ENCODE results near the gene TRPM3.

Gene TRPM3

DNA sequence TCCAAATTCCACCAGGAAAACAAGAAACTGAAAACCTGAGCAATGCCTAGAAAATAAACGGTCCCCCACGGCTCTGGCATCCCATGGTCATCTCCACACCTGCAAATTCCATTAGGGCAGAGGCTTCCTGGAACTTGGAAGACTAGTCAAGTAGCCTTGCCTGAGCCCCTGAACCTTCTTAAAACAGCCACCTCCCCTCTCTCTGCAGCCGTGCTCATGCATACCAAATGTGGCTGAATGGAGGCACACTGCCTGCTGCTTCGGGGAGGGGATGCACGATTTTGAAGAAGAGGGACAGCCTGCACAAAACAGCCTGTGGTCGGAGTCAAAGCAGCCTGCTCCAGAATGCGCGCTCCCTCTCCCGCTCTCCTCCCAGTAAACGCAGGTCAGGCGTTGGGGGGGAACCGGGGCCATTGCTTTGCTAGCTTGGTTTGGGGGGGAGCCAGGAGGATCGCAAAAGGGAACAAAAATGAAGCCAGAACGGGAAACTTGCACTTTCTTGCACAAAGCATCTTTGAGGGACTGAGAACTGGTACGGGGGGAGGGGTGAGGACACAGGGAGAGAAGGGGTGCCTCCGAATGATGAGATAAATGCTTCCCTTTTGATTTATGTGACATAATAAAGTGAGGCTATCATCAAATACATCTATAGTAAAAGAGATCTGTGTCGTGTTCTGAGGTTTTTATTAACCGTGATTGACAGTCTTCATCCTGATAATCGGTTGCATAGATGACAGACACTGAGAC is at the start of gene TRPM3:
Gene TRPM3 (minus strand): TSS at position 347 of the 747 bp plus-strand sequence. CDS start 267 bp downstream, at position 80.
- no peak for DNase-seq

DNA sequence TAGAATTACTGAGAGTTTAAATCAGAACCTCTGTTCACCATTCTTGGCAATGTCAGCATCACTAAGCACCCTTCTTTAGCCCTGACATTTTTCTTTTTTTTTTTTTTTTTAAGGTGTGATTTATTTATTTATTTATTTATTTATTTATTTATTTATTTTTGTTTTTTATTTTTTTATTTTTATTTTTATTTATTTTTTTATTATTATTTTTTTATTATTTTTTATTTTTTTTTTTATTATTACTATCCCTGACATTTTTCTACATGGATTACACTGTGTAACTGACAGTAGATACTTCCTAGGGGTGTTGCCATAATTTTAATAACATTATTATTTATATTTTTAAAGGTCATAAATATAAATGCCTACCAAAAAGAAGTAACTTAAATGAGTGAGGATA is 47.0 kb upstream of the TRPM3 start:
- DNase-seq: no peak

DNA sequence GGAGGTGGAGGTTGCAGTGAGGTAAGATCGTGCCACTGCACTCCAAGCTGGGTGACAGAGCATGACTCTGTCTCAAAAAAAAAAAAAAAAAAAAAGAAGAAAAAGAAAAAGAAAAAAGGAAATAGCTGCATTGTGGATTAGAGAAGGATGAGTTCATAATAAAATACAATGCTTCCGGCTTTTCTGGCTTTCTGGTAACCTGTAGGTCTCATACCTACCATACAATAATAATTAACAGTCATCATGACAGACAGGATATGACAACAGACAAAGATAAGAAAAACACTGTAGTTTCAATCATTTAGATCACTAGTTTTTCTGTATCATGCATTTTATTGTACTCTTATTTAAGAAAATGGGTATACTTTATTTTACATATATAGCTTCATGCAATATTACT is 40.7 kb upstream of the TRPM3 start:
- no peak for DNase-seq

DNA sequence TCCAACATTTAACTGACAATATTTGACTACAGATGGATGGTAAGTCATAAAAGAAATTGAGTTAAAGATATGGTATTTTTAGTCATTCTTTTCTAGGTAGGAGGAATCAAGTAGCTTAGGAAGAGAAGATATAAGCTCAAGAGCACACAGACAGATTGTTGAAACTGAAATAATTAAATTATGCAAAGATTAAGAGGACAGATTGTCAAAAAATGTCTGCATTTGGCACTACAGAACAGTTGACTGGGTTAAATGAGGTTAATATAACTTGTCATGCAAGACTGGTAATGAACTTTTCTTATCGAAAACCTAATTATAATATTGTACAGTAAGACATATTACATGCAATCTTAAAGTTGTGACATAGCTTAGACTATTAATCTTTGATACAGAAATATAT is 36.3 kb upstream of the TRPM3 start:
- DNase-seq: no peak

DNA sequence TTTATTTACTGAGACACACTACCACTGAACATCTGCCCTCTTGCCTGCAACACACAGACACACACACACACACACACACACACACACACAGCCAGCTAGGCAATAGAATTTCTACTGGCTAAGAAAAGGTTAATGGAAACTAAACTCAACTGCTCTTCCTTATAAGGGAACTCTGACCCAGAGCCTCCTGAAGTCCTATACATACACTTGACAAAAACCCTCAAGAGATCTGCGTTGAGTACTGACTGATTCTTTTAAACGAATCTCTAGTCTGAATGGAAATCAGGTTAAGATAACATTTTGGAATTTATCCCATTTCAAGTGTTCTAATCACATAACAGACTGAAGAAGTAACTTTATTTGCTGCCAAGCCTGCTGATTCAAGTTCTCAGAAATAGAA is 25.9 kb upstream of the TRPM3 start:
- DNase-seq: no peak

DNA sequence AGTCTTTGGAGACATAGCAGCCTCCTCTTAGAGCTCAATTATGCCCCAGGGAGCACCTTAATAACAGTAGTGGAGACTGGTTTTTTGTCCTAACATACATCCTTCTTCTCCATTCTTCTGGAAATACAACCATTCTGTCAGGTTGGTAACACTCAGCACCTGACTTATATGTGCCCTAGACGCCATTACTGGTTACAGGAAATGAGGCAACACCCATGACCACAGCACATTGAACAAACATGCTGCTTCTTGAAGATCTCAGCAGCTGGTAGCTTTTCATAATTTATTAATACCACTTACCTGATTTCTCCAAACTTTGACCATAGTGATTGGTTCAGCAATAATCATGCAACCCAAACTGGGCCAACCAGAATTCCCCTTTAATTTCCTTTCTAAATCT is 25.1 kb upstream of the TRPM3 start:
- no peak for DNase-seq

DNA sequence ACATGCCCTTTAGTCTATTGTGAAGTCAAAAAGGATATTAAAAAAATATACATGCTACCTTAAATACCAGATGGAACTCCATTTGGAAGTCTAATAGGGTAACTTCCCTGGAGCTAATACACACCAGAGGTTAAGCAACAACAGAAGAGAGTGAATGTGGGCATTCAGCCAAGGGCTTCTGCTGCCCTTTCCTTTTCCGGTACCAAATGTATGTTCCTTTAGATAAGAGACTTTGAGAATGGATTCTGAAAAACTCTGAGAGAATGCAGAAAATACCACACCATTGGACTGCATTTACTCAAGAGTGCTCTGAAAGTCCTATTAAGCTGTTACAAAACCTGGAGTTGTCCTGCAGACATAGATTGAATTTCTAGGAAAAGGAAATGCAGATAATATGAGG is 23.8 kb upstream of the TRPM3 start:
- DNase-seq: no peak

DNA sequence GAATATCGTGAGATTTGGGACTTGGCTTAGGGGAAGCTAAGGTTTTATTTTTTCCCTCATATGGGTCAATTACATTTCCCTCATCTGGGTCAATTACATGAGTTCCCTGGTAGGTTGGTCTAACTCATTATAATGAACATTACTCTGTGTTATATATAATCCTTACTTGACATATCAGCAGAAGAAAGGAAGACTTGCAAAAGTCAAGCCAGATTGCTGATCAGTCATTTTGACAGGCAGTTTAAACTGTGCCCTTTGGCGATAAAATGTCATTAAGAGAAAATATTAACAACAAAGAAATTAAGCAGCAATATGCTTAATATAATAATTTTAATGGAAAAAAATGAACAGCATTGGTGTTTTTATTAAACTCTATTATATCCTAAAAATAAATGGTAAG is 23.1 kb upstream of the TRPM3 start:
- no peak for DNase-seq

DNA sequence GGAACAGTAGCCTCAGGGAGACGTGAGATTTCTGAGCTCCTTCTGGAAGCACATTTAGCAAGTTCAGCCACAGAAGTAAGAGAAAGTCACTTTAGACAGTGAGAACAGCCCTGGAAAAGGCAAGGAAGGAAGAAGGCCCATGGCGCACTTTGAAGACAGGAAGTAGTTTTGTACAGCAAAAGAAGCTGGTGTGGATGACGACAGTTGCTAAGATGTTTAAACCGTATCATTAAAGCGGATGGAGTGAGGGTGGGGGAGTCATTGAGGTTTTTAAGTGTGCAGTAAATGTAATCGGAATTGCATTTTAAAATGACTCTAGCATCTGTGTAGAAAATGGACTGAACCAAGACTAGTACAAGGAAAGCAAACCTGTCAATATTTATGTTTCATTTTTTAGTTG is 15.3 kb upstream of the TRPM3 start:
- no peak for DNase-seq

DNA sequence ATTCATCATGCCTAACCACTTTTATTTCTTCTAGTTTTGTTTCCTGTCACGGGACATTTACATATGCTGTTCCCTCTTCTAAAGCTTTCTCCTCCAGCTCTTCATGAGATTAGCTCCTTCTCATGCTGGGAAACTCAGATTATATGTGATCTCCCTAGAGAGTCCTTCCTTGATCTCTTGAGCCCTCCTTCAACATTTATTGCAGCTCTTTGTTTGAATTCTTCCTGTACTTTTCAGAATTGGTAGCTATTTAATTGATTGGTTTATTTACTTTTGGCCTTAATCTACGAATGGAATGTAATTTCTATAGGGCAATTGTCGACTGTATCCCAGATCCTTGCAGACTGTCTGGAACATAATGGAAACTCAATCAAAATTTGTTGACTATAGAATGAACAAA is 9.7 kb upstream of the TRPM3 start:
- DNase-seq: no peak

DNA sequence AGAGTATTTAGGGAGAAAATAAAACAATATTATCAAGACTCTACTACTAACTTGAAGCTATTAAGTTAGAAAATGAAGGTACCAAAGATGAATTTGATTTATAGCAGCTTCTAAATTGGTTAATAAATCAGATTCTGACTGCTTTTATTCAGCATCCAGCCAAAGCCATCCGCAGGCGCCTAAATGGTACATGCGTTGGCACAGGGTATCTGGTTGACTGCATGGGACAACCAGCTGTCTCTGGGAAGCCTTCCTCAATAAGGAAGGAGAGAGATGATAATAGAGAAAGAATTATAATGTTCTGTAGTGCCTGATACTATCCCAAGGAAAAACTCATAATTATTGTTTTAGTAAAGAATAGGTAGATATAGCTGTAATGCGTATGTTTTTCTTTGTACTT is 9.1 kb upstream of the TRPM3 start:
- no peak for DNase-seq

DNA sequence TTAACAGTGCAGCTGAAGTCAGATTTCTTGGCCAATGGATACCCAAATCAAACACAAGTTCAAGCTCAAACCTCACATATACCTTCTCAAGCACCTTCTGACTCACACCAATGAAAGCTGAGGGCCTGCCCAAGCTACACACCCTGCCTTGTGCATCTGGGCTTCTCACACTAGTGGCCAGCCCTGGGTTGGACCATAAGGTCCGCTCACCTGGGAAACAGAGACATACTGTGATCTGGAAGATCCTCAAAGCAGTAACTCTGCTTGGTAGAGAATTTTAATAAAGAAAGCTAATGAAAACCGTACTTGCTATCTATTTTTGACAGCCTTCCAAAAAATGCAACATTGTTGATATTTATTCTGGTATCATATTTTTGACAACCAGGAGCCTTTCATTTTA is 7.4 kb upstream of the TRPM3 start:
- DNase-seq: no peak

DNA sequence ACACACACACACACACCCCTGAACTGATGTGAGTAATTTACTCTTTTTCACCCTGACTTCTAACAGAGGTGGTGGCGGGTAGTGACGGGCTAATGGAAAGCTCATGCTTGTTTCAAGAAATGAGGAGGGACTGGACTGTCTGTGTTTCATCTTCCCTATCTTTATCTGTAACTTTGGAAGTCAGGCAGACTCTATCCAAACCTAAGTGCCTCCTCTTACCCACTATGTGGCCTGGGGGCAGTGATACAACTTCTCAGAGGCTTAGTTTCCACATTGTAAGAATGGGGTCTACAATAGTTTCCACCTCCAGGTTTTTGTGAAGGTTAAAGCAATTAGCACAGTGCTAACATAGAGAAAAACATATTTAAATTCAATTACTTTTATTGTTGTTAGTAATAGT is 5.9 kb upstream of the TRPM3 start:
- no peak for DNase-seq

DNA sequence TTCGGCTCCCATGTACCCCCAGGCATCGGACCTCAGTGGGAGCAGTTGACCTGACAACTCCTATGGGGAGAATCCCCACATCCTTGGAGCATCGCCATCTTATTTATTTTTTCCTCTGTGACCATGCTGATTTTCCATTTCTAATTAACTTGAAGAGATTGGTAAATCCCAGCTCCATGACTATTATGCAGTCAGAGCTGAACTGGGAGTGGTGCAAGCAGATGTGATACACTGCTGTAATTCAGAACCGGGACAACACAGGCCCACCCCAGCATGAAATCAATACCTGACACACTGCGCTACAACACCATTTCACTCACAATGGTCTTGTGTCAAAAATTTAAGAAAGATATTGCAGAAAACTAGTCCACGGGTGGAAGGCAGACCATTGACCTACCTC is 1.0 kb upstream of the TRPM3 start:
- no peak for DNase-seq

DNA sequence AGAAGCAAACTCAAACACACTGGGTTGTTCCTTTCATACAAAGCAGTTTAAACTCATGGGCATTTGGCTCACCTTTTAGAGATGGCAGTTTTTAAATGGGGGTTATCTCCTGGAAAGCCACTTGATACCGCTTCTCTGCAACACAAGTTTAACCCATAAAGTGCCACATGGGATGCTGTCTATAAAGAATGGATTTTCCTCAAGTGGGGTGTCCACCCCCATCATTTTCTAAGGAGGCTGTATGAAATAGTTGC is 528 bp upstream of the TRPM3 start:
- DNase-seq: no peak

DNA sequence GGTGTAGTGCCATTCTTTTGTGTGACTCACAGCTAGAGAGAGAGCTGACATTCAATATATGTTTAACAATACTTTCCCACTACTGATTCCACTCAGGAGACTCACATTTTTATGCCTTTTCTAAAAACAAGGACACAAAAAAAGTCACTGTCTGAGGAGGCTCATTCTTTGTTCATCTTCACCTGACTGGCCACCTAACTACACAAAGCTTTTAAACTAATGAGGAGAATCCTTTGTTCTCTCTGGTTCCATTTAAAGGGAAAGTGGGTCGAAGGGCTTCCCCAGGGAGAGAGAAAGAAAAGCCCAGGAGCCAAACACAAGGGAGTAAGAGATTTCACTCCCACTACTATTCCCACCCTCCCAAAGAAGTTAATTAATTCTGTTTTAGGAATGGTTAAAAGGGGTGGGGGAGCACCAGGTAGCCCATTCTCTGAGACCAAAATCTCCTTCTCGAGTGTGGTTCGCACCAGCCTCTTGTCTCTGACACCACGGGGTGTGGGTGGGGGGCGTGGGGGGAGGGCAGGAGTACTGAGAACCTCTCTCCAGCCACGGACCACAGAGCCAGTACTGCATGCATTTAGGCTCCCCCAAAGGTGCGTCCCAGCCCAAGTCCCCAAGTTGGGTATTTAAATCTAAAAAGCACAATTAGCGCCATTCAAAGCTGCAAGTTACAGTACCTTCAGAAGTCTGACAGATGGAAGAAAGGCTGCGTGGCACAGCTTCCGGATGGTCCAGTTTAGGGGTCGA is 747 bp downstream of the TRPM3 start:
- no peak for DNase-seq

DNA sequence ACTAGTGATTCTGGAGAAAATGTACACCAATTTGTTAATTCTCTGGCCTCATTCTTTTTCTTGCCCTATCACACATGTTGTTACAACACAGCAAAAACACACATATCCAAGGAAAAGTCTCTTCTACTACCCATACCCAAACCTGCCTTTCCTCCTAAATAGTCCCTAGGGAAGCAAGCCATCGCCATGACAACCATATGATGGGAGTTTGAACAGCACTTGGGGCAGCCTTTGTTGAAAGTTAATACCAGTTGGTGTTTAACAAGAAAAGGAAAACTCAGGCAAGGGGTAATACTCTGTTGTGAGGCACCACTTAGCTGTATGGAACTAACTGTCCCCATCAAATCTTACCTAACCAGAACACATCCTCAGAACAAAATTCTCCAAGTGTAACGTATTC is 1.7 kb downstream of the TRPM3 start:
- no peak for DNase-seq

DNA sequence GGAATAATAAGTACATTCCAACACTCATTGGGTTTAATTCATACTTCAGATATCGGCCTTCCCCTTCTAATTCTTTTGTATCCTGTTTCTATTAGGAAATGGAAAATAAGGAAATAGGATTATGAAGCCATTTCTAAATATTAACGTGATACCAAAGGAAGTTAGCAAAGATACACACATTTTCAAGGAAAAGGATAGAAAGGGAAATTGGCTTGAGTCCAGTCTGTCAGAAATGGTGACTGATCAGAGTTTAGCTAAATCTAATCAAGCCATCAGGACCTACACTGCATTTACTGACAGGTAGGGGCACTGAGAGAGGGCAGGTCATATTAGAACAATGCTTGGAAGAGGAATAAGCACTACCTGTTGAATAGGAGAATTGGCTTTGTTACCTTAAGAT is 3.1 kb downstream of the TRPM3 start:
- no peak for DNase-seq

DNA sequence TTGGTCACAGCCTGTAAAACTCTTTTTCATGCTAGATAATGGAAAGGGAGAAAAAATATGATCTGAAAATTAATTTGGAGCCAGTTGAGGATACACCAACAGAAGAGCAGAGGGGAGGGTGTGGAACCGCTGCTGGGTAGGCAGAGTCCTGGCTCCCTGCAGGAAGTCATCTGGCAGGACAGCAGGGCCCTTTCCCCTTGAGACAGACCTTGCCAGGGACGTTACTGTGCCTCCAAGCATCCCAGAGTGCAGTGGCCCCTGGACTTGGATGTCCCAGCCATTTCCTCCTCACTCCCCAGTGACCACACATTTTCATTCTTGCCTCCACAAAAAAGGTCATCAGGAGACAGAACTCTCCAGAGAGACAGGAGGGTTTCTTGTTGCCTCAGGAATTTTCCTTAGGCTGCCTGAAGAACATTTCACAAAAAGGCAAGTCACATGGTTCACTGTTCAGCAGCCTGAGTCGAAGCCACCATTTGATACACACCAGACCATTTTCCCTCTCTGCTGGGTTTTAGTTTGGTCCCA is 5.9 kb downstream of the TRPM3 start:
- DNase-seq: no peak

DNA sequence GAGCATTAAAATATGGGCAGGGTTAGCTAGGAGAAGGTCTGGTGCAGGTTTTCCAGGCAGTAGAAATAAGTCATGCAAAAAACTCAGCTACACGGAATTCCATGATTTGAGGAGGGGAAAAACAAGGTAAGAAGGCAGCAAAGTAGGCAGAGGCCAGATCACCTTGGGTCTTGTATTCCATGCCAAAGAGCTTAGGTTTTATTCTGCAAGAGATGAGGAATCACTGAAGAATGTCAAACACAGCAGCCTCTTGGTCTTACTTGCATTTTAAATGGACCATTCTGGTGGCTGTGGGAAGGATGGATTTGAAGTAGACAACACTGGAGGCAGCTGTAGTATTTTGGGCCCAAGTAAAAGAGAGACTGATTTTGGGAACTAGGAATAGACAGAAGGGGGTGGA is 8.6 kb downstream of the TRPM3 start:
- DNase-seq: no peak

DNA sequence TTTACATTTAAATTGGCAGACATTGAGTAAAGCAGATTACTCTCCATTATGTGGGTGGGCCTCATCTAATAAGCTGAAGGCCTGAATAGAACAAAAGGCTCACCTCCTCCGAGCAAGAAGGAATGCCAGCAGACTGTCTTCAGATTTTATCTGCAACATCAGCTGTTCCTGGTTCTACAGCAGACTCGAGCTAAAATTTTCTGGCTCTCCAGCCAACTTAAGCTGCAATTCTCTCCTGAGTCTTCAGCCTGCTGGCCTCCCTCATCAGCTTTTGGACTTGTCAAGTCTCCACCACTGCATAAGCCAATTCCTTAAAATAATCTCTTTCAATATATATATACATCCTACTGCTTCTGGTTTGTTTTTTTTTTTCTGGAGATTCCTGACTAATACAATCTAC is 12.5 kb downstream of the TRPM3 start:
- DNase-seq: no peak

DNA sequence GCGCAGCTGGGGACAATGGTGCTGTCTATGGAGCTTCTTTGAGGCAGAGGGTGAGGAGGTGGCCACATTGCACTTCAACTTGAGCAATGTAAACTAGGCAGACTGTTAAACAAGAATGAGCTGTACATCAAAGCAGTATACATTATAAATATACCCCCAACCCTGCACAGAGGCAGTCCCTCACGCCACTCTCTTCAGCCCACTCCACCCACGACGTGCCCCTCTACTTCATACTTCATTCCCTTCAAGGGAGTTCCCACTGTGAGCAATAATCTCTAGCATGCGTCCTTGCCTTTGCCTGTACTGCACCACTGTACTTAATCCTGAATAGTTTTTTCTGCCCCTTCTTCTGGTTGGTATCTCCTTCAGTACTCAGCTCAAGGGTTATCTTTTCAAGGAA is 14.4 kb downstream of the TRPM3 start:
- DNase-seq: no peak

DNA sequence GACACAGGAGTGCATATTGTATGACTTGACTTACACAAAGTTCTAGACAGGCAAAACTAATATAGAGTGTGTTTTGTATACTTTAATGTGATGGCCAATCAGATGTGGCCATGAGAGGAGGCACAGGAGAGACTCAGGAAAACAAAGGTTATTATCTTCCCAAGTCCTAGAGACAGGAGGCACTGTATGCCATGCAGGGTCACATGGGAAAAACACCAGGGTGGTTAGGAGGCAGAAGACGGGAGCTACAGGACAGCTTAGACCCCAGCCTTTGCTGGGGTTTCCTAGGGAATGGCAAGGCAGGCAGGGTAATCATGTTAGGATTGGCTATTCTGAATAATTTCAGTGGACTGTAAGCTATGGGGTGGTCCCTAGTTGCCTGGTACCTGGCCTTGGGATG is 16.2 kb downstream of the TRPM3 start:
- DNase-seq: no peak

DNA sequence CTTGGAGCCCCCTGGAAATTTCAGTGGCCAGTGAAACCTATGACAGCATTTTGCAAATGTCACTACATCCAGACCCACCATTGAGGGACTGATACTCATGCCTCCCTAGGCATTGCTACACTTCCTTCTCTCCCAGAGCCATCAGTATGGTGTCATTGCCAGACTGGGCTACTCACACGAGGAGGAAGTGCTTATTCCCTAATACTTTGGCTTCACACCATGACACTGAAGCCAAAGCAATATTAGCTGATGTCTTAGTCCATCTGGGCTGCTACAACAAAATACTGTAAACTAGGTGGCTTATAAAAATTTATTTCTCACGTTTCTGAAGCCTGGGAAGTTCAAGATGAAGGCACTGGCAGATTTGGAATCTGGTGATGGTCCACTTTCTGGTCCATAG is 22.6 kb downstream of the TRPM3 start:
- no peak for DNase-seq

DNA sequence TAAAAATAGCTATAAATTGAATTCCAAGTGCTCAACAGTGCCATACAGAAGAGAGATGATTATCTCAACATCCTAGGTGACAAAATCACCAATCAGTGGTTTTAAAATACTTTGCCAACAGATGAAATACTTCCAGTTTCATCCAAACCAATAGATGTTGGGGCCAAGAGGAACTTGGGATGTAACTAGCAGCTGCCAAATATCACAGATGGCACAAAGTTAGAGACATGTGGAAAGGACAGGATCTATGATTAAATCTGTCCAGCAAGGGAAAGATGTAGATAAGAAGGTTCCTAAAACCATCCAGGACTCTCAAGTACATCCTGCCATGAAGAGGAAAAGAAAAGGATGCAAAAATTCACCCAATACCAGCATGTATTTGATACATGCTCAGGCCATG is 23.8 kb downstream of the TRPM3 start:
- DNase-seq: no peak
